GM19467 (cell line): ENCODE measurements around the gene ODAD2.
"Not testable (repeated sequence)": the region's sequence is repeated elsewhere in the genome, so short reads cannot be mapped to it uniquely, and the experiment has no call there.

Experiments
- ATAC-seq: cut with Tn5 transposase; IDR thresholded peaks from one replicate; pipeline ENCODE4 v1.9.1; 2021; ENCODE audit warnings: mild to moderate bottlenecking, moderate library complexity; ENCODE audit not compliant: unreplicated experiment

The ODAD2 gene, protein sequence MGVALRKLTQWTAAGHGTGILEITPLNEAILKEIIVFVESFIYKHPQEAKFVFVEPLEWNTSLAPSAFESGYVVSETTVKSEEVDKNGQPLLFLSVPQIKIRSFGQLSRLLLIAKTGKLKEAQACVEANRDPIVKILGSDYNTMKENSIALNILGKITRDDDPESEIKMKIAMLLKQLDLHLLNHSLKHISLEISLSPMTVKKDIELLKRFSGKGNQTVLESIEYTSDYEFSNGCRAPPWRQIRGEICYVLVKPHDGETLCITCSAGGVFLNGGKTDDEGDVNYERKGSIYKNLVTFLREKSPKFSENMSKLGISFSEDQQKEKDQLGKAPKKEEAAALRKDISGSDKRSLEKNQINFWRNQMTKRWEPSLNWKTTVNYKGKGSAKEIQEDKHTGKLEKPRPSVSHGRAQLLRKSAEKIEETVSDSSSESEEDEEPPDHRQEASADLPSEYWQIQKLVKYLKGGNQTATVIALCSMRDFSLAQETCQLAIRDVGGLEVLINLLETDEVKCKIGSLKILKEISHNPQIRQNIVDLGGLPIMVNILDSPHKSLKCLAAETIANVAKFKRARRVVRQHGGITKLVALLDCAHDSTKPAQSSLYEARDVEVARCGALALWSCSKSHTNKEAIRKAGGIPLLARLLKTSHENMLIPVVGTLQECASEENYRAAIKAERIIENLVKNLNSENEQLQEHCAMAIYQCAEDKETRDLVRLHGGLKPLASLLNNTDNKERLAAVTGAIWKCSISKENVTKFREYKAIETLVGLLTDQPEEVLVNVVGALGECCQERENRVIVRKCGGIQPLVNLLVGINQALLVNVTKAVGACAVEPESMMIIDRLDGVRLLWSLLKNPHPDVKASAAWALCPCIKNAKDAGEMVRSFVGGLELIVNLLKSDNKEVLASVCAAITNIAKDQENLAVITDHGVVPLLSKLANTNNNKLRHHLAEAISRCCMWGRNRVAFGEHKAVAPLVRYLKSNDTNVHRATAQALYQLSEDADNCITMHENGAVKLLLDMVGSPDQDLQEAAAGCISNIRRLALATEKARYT

DNA sequence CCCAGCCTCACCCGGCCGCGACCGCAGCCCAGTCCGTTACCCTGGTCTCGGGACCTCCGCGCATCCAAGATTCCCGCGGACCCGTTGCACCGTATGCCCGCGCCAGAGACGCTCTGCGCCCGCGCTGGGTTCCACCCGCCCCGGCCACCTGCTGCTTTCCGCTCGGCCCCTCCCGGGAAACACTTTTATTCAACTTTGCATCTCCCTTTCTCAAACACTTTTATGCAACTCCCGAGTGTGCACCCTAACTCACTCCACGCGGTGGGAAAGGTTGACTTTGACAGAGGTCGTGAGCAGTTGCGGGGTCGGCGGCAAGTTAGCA is at the start of gene ODAD2:
Gene ODAD2, minus strand, starts transcription at position 126 of the 322 bp plus-strand sequence. CDS start 3,937 bp downstream, outside the sequence.
- ATAC-seq, result no peak

DNA sequence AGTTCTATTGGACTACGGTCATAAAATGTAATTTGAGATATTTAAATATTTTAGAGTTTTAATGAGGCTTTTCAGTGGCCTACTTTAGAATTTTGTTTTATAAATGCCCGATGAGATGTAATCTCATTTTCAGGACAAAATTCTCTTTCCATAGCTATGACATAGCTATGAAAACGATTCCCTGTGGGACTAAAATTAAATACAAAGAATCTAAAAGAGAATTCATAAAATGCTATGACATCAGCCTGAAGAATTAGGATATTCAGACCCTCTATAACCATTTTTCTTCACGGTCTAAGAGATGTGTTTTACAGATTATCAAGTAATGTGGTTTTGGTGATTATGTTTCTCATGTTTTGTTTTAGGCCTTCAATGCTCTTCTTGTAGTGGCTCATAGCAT is 48.2 kb upstream of the ODAD2 start:
- ATAC-seq, result no peak

DNA sequence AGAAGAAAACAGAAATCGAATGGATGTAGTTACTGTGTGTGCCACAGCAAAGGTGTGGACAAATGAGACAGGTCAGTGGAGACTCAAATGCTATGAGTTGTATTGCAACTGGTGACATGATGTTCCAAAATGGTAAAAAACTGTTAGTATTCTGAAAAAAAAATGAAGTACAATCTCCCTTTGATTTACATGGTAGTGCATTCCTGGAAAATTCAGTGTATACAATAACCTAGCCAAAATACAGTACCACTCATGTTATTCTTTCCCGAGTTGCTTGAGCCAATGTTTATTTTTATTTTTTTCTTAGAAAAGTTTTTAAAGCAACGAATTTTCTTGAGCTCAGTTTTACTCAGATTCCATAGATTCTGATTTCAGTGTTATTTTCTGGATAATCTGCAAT is 47.7 kb upstream of the ODAD2 start:
- no peak for ATAC-seq

DNA sequence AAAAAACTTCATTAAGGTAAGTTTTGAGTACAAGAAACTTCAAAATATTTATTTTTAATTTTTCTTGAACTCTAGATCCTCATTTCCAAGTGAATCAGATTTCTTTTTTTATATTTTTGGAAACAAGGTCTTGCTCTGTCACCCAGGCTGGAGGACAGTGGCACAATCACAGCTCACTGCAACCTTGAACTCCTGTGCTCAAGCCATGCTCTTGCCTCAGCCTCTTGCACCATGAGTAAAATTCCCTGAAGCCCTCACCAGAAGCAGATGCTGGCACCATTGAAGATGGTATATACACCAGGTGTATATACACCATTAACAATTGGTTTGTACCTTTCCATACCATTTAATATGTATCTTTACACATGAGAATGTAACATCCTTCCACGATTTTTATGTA is 45.1 kb upstream of the ODAD2 start:
- no peak for ATAC-seq

DNA sequence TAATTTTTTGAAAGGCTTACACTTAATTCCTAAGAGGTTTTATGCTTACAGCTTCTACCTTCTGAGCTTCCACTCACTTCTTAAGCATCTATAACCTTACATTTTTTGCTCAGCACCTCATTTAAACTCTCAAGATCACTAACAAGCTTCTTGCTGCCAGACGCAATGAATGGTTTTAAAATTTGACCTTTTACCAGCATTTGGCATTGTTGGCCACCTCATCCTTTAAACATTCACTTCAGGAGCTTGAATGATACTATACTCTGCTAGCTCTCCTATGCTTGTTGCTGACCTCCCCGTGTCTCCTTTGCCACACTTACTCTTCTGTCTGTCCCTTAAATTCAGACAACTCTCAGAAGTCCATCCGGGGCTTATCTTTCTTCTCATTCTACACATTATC is 37.7 kb upstream of the ODAD2 start:
- no peak for ATAC-seq

DNA sequence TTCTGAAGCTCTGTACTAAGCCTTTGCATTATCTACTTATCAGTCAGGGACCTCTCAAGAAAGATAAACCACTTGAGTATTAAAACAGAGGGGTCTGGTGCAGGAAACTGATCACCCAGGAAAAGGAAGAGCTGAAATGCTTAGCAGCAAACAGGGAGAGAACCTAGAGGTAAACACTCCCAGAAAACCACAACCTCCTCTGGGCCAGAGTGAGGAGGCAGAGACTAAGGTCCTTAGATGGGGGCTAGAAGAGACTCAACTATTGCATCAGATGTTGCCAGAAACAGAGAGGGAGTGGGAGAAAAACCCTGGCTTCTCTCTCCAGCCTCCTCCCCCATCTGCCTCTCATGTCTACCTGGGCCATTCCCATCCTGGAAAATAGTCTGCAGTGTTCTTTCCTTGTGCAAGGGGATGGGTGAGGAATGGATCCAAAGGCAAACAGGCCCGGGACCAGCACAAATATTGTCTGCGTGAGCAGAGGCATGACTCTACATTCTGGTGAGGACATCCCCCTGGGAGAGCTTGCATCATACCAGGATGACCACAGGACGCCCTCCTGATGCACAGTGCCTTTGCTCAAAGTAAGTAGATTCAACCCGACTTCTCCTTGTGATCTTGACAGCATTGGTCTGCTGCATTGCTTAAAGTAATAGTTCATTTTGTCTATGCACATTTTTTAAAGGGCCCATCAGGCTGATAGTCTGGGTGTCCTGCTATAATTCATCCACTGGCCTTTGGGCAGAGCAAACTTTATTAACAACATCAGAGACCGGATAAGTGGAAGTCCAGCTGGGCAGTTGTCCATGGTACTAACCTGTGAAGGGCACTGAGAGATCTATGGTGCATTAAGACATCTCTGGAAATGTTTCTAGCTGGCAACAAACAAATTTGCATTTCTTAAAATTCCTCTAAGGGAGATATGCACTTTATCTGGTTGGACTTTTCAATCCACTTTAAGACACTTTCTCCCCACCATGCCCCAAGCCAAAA is 22.4 kb upstream of the ODAD2 start:
- ATAC-seq, result no peak

DNA sequence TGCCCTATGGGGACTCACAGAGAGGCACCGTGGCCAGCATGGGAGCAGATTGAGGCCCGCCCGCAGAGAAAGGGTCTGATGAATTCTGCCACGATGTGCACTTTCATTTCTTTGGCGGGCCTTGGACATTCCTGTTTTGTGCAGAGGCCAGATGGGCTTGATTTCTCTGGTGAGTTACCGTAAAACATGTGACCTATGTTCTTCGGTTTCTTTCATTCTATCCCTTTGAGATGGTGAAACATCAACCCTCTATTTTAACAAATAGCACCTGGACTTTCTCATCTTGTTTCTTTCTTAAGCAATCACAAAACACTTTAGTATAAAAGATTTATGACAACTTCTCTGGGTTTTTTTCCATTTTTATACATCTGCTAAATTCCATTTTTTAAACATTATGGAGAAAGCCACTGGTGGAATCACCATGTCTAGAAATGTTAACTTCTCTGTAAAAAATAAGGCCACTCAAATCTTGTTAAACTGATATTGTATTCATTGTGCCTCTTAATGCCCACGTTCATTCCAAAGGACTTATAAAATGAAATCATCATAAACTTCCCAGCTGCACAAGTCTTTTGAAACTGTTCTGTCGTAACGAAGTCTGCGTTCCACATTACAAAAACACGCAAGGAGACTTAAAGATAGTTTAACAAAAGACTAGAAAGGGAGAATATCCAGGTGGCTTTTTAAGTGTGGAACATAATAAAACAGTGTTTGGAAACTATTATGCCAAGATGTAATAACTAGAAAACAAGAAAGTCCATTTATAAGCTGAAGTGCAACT is 21.4 kb upstream of the ODAD2 start:
- ATAC-seq, result no peak

DNA sequence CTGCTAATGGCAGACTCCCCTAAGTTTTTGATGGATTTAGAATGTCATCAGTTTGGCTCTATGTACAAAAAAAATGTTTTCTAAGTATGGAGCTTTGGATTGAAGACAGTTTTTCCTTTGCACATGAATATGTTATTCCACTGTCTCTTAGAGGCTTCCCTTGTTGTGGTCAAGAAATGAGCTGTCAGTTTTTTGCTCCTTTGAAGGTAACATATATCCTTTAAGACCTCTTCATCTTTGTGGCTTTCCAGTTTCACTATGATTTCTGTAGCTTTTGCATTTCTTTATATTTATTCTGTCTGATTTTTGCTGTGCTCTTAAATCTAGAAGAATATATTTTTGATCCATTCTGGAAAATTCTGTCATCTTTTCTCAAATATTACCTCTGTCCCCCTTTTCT is 15.8 kb upstream of the ODAD2 start:
- no peak for ATAC-seq

DNA sequence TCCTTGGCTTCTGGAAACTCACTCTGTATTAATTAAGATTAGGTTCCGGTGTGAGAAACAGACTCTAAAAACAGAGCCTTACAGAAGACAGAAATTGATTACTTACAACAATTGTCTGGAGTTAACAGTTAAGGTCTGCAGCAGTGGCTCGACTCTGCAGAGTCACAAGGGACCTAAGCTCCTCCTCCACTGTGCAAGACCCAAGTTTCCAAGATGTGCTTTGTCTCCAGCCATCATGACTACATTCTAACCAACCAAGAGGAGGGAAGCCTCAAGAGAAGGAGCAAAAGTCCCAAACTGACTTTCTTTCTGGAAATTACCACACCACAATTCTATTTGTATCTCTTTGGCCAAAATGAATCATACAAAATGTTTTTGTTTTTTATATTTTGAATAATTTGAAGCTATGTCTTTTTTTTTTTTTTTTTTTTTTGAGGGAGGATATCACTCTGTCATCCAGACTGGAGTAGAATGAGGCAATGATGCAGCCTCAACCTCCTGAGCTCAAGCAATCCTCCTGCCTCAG is 14.2 kb upstream of the ODAD2 start:
- no peak for ATAC-seq

DNA sequence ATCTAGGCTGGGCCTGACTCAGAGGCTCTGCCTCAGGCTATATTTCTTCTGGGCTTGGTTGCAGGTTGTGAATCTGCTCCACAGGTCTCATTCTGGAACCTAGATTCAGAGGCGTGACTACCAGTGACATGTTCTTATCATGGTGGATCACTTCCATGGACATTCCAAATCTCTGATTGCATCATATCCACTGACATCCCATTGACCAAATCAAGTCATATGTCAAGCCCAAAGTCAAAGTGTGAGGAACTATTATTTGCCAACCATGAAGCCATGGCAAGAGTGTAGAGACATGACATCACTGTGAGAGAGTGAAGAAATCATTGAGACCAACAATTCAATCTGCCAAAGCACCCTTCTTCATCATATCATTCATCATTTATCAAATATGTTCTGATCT is 11.9 kb upstream of the ODAD2 start:
- ATAC-seq, result no peak

DNA sequence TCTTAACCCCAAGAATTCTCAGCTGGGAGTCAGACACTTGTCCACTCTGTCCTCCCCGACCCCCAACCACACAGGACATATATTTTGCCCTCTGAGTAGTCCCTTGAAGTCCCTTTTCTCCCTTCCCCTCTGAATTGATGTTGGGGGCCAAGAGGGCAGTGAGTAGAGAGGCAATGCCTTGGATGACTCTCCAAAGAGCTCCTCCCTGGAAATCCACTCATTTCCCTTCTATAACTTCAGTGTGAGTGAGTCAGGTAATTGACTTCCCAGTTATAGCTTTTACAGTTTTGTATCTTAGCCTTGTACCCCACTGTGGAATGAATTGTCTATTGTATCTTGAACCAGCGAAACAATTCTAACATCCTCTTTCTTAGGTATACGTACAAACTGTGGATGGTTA is 9.2 kb upstream of the ODAD2 start:
- no peak for ATAC-seq

DNA sequence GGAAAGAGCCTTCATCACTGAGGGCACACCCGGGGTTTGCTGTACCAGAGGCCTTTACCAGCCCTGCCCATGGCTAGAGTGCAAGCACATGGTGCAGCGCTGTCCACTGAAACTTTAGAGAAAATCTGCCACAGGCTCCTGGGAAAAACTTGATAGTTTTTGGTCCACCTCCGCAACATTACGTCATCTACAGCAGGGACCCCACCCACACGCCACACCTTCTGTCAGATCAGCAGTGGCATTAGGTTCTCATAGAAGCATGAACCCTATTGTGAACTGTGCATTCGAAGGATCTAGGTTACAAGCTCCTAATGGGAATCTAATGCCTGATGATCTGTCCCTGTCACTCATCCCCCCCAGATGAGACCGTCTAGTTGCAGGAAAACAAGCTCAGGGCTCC is 2.5 kb upstream of the ODAD2 start:
- no peak for ATAC-seq

DNA sequence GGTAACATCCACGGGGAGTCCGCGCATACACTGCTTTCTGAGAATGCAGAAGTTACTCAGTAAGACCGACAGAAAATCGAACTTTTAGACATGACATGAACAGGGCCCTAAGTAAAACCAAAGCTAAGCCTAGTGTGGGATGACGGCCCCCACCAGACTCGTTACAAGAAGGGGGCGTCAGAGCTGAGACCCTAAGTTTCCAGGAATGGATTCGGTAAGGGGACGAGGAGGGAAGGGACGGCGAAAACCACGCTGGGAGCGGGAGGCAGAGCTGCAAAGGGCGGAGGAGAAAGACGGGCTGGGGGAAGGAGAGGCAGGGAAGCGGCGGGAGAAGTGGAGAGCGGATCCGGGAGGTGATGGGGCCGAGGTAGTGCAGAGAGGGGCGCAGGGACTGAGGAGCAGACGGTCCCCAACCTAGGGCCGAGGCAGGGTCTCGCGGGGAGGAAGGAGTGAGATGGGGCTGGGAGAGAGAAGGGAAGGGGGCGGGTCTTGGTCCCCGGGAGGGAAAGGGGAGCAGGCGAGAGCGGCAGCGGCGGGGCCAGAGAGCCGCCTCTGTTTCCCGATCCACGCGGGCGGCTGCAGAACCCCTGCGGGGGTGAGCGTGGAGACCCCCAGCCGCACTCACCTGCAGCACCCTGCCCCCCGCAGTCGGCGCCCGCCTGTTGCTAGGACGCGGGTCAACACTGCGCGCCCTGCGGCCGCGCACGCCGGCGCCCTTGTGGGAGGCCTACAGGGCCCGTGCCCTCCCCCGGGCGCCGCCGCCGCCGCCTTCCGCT is 513 bp downstream of the ODAD2 start:
- no peak for ATAC-seq

DNA sequence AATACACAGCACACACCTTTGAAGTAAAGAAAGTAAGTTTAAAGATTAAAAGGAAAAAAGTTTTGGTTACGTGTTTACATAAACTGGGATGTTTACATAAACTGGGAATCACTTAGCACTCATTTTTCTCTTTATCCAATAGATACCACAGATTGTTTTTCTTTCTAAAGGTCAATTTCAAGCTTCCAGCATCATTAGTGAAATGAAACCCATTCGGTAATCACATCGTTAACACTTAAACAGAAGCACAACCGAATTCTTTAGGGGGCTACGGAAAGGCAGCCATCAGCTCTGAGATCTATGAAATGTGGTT is 1.1 kb downstream of the ODAD2 start:
- no peak for ATAC-seq

DNA sequence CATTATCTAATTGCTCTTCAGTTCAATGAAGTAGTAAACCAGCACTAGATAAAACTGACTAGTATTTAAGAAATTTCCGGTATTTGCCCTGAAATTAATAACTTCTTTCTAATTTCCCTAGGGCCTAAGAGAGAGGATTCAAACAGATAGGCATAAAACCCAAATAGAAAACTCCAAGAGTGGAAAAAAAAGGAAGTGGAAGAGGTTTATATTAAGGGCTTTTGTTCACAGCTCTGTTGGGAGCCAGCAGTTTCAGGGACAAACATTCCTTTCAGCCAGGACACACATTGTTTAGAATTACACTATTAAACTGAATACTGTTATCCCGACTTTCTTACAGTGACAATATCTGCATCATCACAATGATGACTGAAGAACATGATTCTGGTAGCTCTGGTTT is 3.6 kb downstream of the ODAD2 start:
- ATAC-seq, result no peak

DNA sequence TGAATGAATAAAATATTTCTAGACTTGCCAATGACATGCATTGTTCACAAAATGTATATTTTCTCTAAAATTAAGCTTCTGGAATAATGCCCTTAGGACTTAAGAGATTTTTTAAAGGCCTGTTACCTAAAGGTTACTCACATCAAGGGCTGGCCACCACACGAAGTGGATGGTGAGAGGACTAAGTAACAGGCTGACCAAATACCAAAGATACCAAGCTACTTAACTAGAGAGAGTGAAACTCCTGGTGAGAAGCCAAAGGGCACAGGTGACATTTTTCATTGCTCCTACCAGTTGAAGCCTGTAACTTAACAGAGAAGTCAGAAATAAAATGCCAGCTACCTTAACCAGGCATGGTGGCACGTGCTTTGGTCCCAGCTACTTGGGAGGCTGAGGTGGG is 9.5 kb downstream of the ODAD2 start:
- ATAC-seq, result not testable (repeated sequence)

DNA sequence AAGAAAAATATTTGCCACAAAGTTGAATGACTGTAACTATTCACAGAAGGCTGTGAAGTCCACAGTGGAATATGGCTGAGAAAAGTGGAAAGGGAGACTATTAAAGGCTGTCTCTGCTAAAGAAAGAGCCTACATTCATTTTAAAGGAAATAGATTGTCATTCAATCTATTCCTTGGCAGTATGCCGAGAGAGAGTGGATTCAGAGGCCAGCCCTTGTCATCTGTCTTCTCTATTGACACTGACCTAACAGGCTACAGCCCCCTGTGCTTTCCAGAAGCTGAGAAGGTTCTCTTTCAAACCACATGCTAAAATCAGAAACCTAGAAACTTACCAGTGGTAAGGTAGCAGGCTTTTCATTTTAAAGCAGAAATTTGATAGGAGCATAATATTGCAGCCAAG is 12.1 kb downstream of the ODAD2 start:
- ATAC-seq, result no peak

DNA sequence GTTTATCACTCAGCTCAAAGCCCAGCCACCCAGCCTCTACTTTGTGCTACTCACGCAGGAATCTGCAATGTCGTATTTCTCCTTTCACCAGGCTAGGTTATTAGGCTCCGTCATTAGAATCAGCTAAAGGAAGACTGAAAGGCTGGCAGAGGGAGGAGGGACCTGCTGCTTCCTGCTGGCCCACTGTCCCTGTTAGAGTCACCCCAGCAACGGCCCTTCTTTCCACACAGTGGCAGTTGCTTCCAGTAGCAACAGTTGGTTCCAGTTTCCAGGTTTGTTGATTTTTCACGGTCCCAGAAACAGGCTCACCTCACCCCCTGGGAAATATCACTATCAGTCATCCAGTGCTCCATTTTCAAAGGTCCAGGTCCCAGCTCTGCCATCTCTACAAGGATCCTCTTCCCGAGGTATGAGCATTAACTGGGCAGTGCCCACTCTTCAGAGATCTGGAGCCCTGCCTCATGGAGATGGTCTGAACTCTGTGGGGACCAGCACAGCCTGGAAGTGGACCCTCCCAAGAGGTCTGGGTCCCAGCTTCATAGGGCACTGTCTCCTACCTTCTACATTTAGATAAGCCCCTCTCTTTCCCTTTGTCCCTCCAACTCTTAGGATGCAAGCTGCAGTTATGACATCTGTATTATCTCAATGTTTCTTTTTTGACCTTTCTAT is 15.9 kb downstream of the ODAD2 start:
- no peak for ATAC-seq

DNA sequence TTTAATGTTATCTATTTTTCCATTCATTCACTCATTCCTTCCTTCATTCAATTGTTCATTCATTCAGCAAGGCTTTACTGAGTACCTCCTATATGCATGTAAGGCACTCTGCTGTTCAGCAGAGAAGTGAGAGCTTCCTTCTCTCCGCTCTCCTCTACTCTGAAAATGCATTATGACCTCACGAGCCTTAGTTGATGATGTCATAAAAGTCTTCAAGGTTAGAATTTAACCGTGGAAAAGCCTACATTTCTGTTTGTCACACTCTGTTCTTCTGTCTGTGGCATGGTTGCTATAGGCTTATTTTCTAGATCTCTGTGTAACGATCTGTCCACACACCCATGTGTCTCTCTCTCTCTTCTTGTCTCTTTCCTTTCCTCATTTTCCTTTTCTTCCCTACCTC is 17.1 kb downstream of the ODAD2 start:
- ATAC-seq, result no peak
